NCI-H2227 treated with DMSO at 0.1 percent for 48 hours (cell line): Measurements from ENCODE around the gene RAD51B.
A peak's percentile ranks its signal among the peaks of the same experiment; 100 is the strongest.

ENCODE experiments used
- DNase-seq: peaks from one replicate; lab custom pipeline; 2025; lab: John Stamatoyannopoulos, UW

The RAD51B gene

DNA sequence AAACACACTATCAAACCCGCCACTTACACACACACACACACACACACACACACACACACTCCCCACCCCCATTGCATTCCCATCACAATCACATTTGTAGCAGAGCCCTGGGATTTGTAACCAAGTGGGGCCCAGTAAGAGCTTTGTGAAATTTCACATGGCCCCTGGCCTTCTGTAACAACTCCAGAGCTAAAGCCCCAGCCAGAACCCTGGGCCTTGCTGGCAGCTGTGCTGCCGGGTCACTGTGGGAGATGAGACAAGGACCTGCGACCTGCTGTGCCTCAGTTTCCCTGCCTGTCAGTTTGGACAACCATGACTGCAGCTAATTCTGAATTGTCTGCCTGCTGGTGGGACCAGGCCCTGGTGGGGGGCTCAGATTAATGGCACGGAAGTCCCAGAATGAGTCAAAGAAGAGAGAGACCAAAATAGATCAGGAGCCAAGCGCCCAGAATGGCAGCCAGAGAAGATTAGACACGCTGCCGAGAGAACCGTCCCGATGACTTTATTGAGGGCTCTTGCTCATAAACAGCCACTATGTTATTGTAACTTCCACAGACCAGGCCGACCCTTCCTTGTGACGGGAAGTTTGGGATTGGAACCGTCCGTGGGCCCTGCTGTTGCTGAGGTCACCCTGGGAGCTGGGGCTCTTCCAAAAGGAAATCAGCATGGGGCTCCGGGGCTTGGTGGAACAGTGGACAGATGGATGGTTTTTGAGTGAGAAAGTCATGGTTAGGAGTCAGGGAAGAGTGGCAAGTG, 850.2 kb downstream of the RAD51B start:
- DNase-seq, result no peak

DNA sequence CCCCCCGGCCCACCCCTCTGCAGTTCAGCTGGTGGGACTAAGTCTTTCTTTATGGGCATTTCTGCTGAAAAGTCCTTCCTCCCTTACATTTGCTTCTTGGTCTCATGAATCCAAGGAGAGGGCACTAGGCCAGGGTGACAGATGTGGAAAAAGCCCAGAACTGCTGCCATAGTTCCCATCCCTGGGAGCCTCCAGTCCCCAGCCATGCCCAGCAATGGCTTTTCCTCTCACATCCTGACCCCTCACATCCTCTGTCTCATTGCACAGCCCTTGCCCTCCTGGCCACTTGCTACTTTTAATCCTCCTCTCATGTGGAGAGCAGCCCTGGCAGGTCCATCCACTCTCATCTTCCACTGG, 850.8 kb downstream of the RAD51B start:
- no peak for DNase-seq

DNA sequence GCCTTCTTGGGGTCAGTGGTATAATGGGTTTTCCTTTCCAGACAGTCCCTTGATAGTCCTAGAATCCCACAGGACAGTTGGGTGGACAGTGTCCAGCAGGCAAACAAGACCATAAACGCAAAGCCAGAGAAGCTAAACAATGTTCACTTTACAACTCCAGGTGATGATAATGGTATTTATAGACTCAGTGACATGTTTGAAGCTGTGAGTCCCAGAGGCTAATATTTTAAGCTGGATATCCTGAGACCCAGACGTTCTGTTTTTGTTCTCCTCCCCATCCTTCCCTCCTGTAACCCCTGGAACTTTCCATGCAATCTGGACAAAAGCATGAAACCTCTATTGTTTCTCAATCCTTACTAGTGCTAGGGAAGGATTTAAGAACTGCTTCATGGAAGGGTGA, 852.3 kb downstream of the RAD51B start:
- no peak for DNase-seq

DNA sequence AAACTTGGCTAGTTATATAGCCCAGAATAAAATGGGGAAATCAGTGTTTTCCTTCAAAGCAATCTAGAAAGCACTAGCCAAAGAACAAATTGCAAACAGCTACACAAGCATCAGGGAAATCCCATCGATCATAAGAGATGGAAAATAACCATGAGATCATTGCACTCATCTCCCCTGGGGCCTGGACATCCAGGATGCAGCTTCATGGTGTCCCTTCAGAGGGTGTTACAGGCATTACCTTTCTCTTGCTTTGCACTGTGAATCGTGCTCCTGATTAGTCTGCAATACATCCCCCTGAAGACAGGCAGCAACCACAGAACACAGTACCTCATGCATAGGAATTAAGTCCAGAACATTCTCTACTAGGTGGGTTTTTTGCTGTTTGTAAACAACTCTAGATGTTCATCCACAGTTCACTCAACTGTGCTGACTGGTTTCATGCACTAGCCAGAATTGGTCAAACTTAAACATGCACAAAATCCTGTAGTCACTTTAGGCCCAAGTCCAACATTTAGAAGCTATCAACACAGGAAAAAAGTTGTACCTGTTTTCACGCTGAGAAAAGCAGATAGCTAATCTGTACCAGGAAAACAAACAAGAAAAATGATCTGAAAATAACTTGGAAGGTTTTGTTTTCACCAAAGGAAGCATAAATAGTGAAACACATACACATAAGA, 853.2 kb downstream of the RAD51B start:
- no peak for DNase-seq

DNA sequence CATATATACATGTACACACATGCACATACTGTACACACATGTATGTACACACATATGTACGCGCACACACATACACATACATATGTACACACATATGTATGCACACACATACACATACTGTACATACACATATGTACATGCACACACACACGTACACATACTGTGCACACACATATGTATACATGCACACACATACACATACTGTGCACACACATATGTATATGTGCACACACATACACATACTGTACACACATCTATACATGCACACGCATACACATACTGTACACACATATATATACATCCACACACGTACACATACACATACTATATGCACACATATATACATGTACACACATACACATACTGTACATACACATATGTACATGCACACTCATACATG, 853.9 kb downstream of the RAD51B start:
- no peak for DNase-seq

DNA sequence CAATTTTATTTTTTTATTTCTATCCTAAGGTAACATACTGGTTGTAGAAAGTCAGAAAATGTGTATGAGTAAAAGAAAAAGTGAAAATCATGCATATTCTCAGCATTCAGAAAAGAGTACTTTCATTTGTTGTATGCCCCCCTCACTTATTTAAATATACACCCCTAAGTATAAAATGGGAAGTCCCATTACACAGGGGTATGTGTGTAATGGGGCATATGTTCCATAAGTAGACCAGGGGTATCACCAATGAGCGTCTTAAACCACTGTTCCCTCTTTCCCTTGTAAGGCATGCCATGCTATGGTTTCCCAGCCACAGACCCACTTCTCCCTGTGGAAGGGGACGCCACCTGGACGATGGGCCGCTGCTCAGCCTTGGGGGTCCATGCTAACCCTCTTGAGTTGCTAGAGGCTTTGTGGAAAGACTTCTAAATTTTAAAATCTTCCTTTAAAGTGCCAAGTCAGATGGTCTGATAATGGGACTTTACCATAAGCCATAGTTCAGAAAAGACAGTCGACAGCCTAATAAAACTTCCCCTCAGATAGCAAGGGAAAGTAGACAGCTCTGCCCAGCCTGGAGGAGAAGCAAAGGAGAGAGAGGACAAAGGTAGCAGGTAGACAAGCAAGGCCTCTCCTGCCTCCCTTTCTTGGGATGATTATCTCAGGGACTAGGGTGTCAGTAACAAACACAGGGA, 855.1 kb downstream of the RAD51B start:
- DNase-seq, result no peak

DNA sequence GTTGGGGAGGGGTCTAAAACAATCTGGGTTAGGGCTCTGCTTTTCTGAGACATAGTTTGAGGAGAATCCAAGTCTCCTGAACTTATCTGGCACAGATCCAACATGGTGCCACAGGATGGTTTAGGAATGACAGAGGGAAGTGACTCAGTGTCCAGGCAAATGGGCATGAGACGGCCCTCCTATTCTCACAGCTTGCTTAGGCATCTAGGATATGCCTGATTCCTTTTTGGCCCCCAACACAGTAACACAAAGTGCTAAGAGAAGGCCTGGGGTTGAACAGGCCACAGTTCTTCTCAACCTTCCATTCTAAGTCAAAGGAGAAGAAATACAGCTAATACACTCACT, 855.6 kb downstream of the RAD51B start:
- no peak for DNase-seq

DNA sequence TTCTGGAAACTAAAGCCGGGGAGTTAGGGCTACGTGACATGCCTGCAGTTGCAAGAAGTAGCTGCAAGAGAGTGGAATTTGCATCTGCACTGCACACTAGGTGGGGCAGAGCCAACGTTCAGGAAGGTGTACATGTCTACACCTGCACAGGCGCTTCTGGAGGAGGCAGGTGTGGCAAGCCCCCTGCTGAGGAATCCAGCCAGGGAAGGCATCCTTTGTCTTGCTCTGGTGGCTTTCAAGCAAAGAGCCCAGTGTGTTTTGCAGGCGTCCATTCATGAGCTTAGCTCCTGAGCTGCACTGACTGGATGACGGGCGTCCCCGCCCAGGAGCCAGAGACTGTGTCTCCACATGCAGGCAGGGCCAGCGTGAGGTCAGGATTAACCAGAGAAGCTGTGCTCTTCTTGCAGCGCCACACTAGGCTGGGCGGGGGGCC, 856.9 kb downstream of the RAD51B start:
- no peak for DNase-seq

DNA sequence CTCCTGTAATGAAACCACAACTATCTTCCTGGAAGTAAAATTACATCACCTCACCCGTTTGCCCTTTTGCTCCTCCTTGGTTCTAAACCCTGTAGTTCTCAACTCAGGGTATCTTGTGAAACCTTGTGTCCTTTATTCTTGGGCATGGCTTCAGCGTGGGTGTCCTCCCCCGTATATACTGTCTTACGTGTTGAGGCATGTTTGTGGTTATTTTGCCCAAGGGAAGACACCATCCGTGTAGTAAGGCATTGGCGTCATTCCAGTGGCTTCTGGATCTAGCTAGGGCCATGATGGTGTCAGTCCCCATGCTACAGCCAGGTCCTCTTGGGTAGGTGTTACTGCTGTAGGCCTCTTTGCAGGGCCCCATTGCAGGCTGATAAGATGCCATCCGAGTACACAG, 857.9 kb downstream of the RAD51B start:
- DNase-seq, result no peak

DNA sequence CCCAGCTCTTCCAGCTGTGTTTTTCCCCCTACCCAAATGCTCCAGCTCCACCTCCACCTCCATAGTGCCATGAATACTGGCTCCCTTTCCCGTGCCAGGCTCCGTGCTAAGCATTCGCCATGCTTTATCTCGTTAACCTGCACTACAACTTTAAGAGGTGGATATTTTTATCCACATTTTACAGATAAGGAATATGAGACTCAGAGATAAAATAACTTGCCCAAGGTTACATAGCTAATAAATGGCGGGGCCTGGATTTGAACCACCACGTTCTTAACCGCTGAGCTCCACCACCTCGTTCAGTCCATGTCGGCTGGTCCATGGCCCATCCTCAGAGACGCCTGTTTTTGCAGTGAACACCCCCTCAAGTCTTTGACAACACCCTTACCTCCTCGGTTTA, 858.3 kb downstream of the RAD51B start:
- DNase-seq, result no peak

DNA sequence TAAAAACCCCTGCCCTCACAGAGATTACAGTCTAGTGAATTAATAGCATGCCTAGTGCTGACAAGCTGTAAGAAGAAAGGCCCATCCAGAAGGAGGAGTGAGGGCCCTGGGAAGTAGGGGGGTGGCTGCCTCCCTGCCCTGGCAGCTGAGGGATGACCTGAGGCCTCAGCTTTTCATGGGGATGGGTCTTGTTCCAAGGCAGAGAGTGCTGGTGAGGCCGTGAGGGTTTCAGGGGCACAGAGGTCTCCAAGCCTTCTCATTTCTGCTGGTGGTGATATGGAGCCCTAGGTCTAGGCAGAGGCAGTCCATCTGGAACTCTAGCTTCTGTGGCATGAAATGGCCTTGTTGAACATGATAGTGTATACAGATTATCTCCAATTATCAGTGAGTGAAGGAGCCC, 858.9 kb downstream of the RAD51B start:
- DNase-seq, result no peak

DNA sequence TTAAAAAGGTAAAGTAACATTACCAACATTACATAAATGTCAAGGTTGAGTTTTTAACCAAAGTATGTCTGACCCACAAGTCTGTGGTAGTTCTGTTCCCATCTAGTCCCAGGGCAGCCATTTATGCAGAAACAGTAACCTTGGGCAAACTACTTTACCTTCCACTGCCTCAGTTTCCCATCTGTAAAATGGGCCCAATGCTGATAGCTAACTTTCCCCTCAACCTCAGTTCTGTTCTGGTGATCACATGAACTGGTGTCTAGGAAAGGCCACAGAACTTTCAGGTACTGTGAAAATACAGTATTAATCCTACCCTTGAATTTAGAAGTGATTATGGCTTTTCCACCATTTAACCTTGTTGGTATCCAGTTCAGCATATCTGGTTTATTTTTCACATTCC, 859.7 kb downstream of the RAD51B start:
- no peak for DNase-seq

DNA sequence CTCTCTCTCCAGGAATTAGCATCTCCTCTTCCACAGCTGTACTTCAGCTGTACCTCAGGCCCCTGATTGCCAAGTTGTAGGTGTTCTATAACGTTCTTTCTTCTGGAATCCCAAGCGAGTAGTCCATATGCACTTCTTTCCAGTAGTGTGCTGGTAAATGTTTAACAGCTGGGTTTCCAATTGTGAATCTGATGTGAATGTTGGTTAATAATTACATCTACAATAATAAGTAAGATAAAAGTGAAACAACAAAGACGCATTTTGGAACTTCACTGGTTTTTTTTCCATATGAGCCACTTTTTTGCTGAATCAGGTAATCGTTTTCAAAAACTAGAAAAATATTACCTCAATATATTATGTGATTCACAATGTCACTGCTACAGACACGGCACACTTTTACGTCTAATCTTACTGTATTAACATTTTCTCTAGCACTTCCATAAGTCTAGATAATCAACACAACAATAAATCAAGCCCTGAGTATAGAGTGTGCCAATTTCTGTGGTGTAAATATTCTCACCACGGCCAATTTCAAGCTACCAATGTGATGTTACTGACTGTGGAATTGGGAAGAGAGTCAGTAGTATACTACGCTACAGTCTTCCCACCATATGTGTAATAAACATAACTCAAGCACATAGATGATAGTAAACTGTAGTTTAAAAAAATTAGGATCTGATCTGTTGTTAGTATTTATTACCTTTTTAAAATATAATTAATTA, 860.3 kb downstream of the RAD51B start:
- DNase-seq, result no peak

DNA sequence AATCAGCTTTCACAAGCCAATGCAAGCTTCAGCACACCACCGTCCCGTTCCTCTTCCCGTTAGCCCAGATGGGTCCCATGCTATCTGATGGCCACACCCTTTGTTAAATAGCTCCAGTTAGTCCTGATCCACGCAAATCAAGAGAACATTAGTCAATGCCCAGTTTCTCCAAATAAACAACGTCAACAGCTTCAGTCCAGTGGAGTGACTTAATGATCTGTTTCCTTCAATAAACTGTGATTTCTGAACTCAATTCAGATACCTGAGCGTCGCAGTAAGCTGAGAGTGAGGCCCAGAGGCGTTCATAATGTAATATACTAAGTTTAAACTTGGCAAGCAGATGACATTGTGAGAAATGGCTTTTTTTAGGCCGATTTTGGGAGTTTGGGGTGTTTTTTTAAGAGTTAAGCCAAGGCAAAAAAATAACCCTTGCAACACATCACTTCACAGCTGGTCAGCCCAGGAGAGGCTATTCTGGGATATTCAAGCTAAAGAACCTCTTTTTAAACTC, 861.0 kb downstream of the RAD51B start:
- no peak for DNase-seq

DNA sequence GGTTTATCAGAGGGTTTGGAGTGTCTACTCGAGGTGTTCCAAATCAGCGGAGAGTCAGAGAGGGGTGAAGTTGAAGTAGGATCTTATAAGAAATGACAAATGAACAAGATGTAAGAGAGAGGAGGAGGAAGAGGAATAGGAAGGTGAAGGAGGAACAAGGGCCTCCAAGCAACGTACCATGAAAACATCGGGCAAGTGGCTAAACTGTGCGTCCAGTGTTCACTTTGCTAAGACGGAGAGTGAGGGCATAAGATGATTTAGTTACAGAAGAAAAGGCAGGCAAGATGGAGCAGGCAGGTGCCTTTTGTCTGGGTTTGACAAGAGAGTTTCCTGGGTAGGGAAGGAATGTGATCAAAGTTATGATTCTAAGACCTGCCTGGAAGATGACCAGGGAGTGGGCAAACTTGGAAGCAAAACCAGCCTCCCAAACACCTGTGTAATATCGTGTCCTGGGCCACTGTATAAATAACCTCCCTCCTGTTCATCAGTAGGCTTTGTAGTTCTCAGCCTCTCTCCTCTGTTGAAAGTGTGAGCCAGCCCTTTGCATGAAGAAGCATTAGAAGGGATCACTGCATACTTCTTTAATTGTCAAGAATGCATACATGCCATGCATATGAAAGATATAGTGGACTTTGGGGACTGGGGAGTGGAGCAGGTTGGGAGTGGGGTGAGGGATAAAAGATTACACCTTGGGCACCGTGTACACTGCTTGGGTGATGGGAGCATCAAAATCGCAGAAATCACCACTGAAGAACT, 861.9 kb downstream of the RAD51B start:
- DNase-seq, result no peak

DNA sequence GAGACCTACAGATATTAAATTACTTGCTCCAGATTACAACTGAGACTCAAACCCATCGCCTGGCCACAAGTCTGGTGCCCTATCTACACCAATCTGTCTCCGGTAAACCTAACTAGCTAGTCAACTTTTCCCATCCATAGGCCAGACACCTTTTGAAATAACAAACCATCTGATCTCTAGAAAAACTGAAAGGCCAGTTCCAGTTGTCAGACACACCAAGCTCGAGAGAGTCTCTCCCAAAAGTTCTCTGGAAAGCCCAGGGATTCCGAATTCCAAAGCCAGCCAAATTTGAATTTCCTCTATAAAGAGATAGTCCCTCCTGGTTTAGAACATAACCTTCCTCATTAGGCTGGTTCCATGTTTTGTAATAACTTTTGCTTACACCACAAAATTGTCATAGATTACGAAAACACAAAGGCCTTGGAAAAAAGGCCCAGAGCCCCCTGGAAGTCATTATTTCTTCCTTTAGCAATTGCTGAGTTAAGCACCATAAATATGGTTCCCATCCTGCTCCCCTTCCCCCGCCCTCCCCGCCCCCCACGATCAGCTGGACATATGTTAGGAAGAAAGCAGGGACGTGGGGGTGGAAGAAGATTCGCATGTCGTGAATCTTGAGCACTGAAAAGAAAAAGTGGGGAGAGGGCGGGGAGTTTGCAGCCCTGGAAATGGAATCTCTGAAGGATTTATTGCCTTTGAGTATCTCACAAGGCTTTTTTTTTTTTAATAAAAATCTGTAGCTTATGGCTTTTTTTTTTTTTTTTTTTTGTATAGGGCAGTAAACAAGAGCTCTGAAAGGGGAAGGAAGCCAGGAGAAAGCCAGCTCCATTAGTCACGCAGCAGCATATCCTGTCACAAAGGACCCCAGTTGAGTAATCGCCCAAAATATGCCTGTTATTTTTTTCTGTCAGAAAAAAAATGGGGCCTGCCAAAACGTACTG, 862.9 kb downstream of the RAD51B start:
- peak; percentile 56 for DNase-seq

DNA sequence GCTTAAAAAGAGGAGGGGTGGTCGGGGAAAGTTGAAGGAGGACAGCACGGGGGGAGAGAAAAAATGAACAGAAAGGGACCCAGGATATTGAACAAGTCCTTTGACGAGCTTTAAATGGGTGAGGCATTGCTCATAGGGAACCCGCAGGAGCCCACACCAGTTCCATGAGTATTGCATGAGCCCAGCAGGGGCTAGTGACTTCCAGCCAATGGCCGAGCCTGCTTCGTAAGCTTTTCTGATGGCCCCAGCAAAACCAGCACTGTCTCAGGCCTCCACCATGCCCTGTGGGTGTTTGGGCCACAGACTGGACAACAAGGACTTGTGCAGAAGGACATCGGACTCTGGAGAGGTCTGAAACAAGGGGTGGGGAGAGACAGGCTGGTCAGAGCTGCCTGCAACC, 863.7 kb downstream of the RAD51B start:
- DNase-seq, result no peak

DNA sequence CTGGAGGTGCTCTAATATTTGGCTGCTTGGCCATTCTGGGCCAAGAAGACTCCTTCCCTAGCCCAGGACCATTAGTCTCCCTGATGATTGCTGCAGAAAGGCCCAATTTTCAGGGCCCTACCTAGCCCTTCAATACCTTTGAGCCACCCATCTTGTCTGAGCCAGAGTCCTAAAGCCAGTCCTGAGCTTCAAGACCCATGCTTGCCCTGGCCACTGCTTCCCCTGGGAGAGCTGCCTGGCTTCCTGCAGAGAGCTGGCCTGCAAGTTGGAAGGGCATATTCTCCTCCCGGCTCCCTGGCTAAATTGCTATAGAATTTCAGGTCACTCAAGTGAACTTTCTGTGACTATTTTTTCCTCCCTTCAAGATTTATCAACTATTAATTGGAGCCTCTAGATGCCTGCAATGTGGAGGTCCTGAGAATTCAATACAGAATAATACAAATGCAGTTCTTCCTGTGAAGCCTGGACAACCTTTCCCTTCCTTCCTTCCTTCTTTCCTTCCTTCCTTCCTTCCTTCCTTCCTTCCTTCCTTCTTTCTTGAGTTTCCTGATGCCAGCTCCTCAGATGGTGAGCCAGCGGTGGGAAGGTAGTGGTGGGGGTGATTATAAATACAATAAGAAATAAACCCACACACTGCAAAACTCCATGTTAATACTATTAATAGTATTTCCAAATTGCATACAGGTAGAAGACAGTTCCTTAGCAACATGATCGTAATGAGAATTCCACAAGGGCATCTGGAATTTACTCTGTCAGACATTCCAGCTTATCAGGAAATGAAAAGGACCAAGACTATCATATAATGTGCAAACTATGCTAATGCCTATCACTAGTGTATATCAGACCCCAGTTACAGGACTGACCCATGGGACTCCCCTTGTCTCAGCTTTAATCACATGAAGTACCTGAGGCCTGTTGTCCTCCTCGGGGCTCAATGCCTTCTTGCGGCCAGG, 865.2 kb downstream of the RAD51B start:
- DNase-seq, result no peak

DNA sequence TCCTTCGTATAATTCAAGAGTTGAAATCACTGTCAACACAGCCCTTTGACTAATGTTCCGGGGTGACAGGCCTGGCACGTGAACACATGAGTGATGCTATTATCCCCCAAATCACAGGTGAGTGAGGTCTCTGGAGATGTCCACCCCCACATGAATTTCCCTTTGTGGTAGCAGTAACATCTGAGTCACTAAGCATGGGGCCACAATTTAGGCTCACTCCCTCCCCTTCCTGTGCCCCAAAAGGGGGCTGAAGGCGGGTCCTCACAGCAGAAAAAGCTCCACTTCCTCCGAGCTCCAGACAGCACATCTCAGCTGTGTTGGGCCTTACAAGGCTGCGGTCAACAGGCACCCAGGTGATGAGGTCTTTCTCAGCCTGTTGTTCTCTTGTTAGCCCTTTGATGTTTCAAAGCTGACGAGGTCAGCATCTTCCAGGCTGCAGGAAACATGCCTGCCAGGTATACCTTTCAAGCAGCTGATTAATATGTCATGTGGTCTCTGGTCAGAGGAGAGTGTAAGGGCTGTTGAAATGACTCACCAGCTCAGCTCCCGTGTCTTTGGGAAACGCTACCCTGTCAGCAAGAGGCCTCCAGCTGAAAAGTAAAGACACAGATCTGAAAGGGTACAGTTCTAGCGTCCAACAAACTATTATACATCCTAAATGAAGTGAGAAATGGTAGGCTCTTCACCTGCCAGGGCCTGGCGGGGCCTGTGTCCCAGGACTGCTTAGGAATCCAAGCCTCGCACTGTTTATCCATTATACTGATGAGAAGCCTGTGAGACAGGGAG, 866.0 kb downstream of the RAD51B start:
- no peak for DNase-seq
